Heart right ventricle (tissue), 16 donors: Measurements from ENCODE around the gene RASSF7. TPM values are rescaled to one million over a fixed set of nuclear protein-coding genes. Genes with fewer than 3 reads are reported as not detected.

Source experiments
- ATAC-seq, 8 donors: fragments of 200-7000 bp; cut with Tn5 transposase; one replicate each; pipeline ENCODE4 v1.9.1; 2020; ENCODE audit warnings: mild to moderate bottlenecking in 8 of 8, moderate library complexity in 8 of 8, moderate number of reproducible peaks in 1 of 8
- DNase-seq, 2 donors: peaks; one replicate each; pipeline ENCODE4 v3.0.0-alpha.2; 2020
- H3K27ac ChIP-seq, 10 donors: fragments of 200-600 bp; sonication (generic) in 2 of 10; one replicate each; pipeline versions ENCODE4 v1.5.0 to v1.8.0; 2020 to 2022; ENCODE audit warnings: mild to moderate bottlenecking in 3 of 10
- H3K27me3 ChIP-seq, 7 donors: fragments of 200-600 bp; one replicate each; pipeline ENCODE4 v1.8.0; 2021 to 2022; ENCODE audit warnings: mild to moderate bottlenecking in 2 of 7
- H3K36me3 ChIP-seq, 9 donors: fragments of 200-600 bp; sonication (generic) in 1 of 9; one replicate each; pipeline versions ENCODE4 v1.5.0 to v1.8.0; 2020 to 2022; ENCODE audit warnings: mild to moderate bottlenecking in 2 of 9
- H3K4me1 ChIP-seq, 9 donors: fragments of 200-600 bp; sonication (generic) in 1 of 9; one replicate each; pipeline versions ENCODE4 v1.5.0 to v1.8.0; 2020 to 2022; ENCODE audit warnings: mild to moderate bottlenecking in 4 of 9
- H3K4me3 ChIP-seq, 10 donors: fragments of 200-600 bp; sonication (generic) in 2 of 10; one replicate each; pipeline versions ENCODE4 v1.5.0 to v1.8.0; 2020 to 2022; ENCODE audit warnings: mild to moderate bottlenecking in 7 of 10, moderate library complexity in 2 of 10
- H3K9me3 ChIP-seq, 11 donors: fragments of 200-600 bp in 10 of 11; sonication (generic) in 2 of 11; one replicate each; pipeline versions ENCODE4 v1.5.0 to v1.8.0; 2013 to 2022; ENCODE audit warnings: mild to moderate bottlenecking in 2 of 11, control low read depth in 1 of 11, moderate library complexity in 1 of 11
- WGBS, 2 donors: extraction: QIAGEN DNeasy Blood & Tissue Kit; methylation state at CpG; one replicate each; pipeline ENCODE4 v1.1.7; 2013; ENCODE audit warnings: inconsistent platforms in 1 of 2; 5-methylcytosine and 5-hydroxymethylcytosine counted together
- intact Hi-C, 10 donors: fragments of 100-400 bp; cut with DNase I; formaldehyde crosslinking; loops; one replicate each; pipeline versions ENCODE4 v1.11.1 to v1.14.2; 2022
- polyA plus RNA-seq, 2 donors: library from polyadenylated mRNA; stranded (reverse); fragments of 200-250 nt; gene quantifications; one replicate each; pipeline ENCODE4 v1.2.3, GENCODE V29; 2013
- total RNA-seq, 10 donors: library from RNA; stranded (reverse); fragmentation: NEBNext Ultra II Directional in 3 of 10; extraction: Animal tissue kit (Norgen Biotek cat#: 25700) in 3 of 10; gene quantifications; one replicate each; pipeline versions ENCODE4 v1.2.1 to v1.2.4, GENCODE V29; 2021 to 2023
- TF ChIP-seq, protein P1 (sequence below), 9 donors: fragments of 200-600 bp; sonication (generic) in 2 of 9; IDR thresholded peaks; one replicate each; pipeline versions ENCODE4 v1.5.0 to v1.8.0; 2021 to 2022; ENCODE audit warnings: antibody characterized with exemption in 9 of 9, mild to moderate bottlenecking in 5 of 9, moderate library complexity in 1 of 9
- donor health status: Arrhythmogenic right ventricular cardiomyopathy.
- donor health status: ischemic (EF 13 %, LVEDD 7.1; RV severe dilation, severe dysfunction).
- donor health status: healthy with polysubstance abuse.
- donor health status: DM: no; HTN: yes; CAD: no.
- donor health status: DM: no; HTN: no; CAD: no.
- donor health status: ischemic (EF 25% LVEDD 6.9; RV normal size, moderate dysfunction).
- donor health status: ischemic (EF 25% LVEDD 5.7; RV mildly dilated, moderate dysfunction).
- donor health status: healthy.
- donor health status: DM: yes; HTN: yes; CAD: no.
- donor health status: Ischemic cardiomyopathy.
- donor health status: ischemic (EF 35%, LVEDD 5.7; RV mildly dilated, moderate dysfunction).
- donor health status: nonischemic (EF 11% LVEDD 7.7; RV severe dilation, severe dysfunction).
- donor health status: DM: yes; HTN: yes; CAD: no.
- donor health status: PGD.
- donor health status: ischemic (EF 29% LVEDD 5.4; RV normal size, mild dysfunction).
- donor health status: nonischemic (EF 23%, LVEDD 6.1; RV moderate dilation, normal function).

RASSF7 gene
- total and polyA plus RNA-seq, 12 donors: 0.96 to 14.2 (median 2.3) TPM

DNA sequence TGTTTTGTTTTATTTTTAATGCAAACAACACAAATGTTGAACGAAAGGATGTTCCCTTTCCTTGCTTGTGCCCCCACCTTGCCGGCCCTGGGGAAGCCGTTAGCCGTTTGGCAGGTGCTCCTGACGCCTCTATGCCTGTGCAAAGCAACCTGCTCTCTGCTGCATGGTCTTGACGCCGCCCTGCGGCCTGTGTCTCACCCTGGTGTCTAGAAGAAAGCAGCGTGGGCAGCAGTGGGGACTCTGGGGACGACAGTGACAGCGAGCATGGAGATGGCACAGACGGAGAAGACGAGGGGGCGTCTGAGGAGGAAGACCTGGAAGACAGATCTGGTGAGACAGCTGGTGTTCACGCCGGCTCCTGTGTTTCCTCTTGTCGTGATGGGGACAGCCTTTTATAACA lies 21.0 kb downstream of the RASSF7 start:
- peaks cover 26 to 52% (median 45%) of the 10 kb centered on the region in 9 donors for H3K4me1 ChIP-seq
- no peak overlapping the region for H3K27ac ChIP-seq
- H3K27me3 ChIP-seq: no peaks in the 10 kb centered on the region
- intact Hi-C loops: no loop called here
- WGBS, 2 donors: 79 to 80% methylated on average over 17 of the region's 17 CpGs
- H3K9me3 ChIP-seq: no peaks in the 10 kb centered on the region
- TF ChIP-seq, protein P1, sequence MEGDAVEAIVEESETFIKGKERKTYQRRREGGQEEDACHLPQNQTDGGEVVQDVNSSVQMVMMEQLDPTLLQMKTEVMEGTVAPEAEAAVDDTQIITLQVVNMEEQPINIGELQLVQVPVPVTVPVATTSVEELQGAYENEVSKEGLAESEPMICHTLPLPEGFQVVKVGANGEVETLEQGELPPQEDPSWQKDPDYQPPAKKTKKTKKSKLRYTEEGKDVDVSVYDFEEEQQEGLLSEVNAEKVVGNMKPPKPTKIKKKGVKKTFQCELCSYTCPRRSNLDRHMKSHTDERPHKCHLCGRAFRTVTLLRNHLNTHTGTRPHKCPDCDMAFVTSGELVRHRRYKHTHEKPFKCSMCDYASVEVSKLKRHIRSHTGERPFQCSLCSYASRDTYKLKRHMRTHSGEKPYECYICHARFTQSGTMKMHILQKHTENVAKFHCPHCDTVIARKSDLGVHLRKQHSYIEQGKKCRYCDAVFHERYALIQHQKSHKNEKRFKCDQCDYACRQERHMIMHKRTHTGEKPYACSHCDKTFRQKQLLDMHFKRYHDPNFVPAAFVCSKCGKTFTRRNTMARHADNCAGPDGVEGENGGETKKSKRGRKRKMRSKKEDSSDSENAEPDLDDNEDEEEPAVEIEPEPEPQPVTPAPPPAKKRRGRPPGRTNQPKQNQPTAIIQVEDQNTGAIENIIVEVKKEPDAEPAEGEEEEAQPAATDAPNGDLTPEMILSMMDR (IDR thresholded peaks at IDR 0.05): no peak
- no peak for DNase-seq
- peaks cover 0 to 52% (median 27%) of the 10 kb centered on the region in 9 donors for H3K36me3 ChIP-seq
- H3K4me3 ChIP-seq: no peak overlapping the region
- ATAC-seq: no peak

GRCh38 chr11:584287-584686 lies 23.5 kb downstream of the RASSF7 start:
- TF ChIP-seq, protein P1 (IDR thresholded peaks at IDR 0.05): no peak
- H3K4me1 ChIP-seq: peaks cover 11 to 35% (median 24%) of the 10 kb centered on the region in 9 donors
- no peak overlapping the region for H3K27ac ChIP-seq
- intact Hi-C loops: no loop called here
- no peaks in the 10 kb centered on the region for H3K27me3 ChIP-seq
- ATAC-seq: no peak
- DNase-seq: no peak
- no peak overlapping the region for H3K4me3 ChIP-seq
- peaks cover 0 to 77% (median 49%) of the 10 kb centered on the region in 9 donors for H3K36me3 ChIP-seq
- H3K9me3 ChIP-seq: no peaks in the 10 kb centered on the region
- 98% methylated on average over 10 of the region's 10 CpGs for WGBS, 2 donors

DNA sequence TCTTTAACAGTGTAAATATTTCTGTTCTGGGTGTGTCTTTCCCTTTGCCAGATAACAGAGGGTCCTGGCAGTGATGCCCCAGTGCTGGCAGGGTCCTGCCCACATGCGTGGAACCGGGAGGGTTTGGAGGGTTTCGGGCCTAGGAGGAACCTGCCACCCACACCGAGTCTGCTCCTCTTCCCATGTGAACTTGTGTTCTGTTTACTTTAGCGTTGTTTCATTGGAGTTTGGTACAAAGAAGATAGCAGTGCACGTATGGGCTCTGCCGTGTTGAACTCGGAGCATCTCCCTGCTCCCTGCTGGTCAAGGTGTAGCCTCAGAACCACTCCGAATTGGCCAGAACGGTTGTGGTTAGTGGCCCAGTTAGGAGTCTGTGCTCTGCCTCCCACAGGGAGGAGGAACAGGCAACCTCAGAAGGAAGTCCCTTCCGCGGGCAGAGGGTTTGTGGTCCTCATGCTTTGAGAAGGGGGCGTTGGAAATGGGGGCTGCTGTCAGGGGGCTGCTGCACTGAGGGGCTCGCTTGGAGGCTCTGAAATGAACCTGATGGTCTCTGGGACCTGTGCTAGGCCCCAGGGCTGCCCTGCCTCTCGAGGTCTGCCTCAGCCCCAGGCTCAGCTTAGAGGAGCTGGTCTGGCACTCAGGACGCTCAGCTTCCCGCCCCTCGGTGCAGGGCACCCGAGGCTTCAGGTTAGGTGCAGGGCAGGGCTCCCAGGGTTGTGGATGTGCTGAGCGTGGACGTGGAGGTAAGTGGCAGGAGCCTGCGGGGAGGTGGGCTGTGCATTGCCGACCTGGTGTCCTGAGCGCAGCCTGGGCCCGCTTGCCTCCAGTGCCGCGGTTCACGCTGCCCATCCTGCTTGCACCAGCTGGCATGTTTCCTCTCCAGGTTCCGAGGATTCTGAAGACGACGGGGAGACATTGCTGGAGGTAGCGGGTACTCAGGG lies 25.9 kb downstream of the RASSF7 start:
- intact Hi-C loops: no loop called here
- H3K27ac ChIP-seq: peak overlapping the region in 1 of 10 donors; percentile 84
- peaks cover 0 to 96% (median 57%) of the 10 kb centered on the region in 9 donors for H3K36me3 ChIP-seq

GRCh38 chr11:587546-587945 lies 26.8 kb downstream of the RASSF7 start:
- Histone ChIP-seq H3K4me3 (no peak overlapping the region), H3K4me1 (peaks cover 0 to 20% (median 0%) of the 10 kb centered on the region in 9 donors), H3K27ac (peak overlapping the region in 1 of 10 donors; percentile 84), H3K9me3 (no peaks in the 10 kb centered on the region), H3K36me3 (peaks cover 3 to 96% (median 54%) of the 10 kb centered on the region in 9 donors), H3K27me3 (no peaks in the 10 kb centered on the region)
- whole genome bisulfite sequencing, 2 donors: 86 to 93% methylated on average over 8 of the region's 8 CpGs
- TF ChIP-seq, protein P1 (IDR thresholded peaks at IDR 0.05): no peak
- DNase-seq (no peak), ATAC-seq (no peak)
- intact Hi-C loops: no loop called here

More for the DNA sequence above, 25.9 kb downstream of the RASSF7 start:
- TF ChIP-seq, protein P1 (IDR thresholded peaks at IDR 0.05): no peak
- WGBS, 2 donors: 90 to 91% methylated on average over 32 of the region's 32 CpGs
- peaks cover 0 to 20% (median 4%) of the 10 kb centered on the region in 9 donors for H3K4me1 ChIP-seq
- no peak overlapping the region for H3K4me3 ChIP-seq
- DNase-seq: no peak
- no peaks in the 10 kb centered on the region for H3K9me3 ChIP-seq
- ATAC-seq: peak in 1 of 8 donors; percentile 9
- no peaks in the 10 kb centered on the region for H3K27me3 ChIP-seq
